ENCODE data around the gene PDE3B. TPM values are rescaled to one million over a fixed set of nuclear protein-coding genes. Genes with fewer than 3 reads are reported as not detected.
"Not testable (repeated sequence)": the region's sequence is repeated elsewhere in the genome, so short reads cannot be mapped to it uniquely, and the experiment has no call there.

The PDE3B gene
- total RNA-seq, 1 donor from 2014 or later: 28.5 TPM

DNA sequence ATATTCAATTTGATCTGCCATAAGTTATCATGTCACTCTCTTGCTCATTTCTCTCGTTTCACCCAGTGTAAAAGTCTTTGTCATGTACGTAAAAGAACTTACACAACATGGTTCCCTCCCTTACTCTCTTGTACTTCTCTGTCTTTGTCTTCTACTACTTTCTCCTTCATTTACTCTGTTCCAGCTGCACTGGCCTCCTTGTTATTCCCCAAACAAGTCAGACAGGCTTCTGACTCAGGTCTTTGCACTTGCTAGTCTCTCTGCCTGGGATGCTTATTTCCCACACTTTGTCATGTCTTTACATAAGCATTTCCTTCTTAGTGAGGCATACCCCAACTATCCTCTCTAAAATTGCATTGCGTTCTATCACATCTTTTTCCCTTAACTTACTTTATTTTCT lies 131.1 kb downstream of the PDE3B start:
- Histone ChIP-seq H3K4me3 (no peak overlapping the region), H3K9me3 (no peaks in the 10 kb centered on the region), H3K27me3 (no peaks in the 10 kb centered on the region), H3K4me1 (no peaks in the 10 kb centered on the region), H3K36me3 (no peaks in the 10 kb centered on the region), H3K27ac (no peak overlapping the region)
- TF ChIP-seq CTCF (IDR thresholded peaks at IDR 0.05): no peak
- ATAC-seq (no peak), DNase-seq (no peak)
- intact Hi-C loops (cut with DNase I): no loop called here

- DNase-seq (no peak), ATAC-seq (no peak)
- intact Hi-C loops (cut with DNase I): no loop called here
- no peaks in the 10 kb centered on the region for H3K36me3 ChIP-seq
- H3K9me3 ChIP-seq: no peaks in the 10 kb centered on the region
- TF ChIP-seq CTCF (IDR thresholded peaks at IDR 0.05): no peak
- H3K27ac ChIP-seq: no peak overlapping the region
- H3K4me1 ChIP-seq: no peaks in the 10 kb centered on the region
- H3K4me3 ChIP-seq: no peak overlapping the region
- no peaks in the 10 kb centered on the region for H3K27me3 ChIP-seq
Measured at GRCh38 chr11:14775897-14776296, 132.3 kb downstream of the PDE3B start.

DNA sequence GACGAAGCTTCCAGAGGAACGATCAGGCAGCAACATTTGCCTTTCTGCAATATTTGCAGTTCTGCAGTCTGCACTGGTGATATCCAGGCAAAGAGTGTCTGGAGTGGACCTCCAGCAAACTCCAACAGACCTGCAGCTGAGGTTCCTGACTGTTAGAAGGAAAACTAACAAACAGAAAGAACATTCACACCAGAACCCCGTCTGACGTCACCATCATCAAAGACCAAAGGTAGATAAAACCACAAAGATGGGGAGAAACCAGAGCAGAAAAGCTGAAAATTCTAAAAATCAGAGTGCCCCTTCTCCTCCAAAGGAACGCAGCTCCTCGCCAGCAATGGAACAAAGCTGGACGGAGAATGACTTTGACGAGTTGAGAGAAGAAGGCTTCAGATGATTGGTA lies 134.9 kb downstream of the PDE3B start:
- H3K4me1 ChIP-seq; H3K27me3 ChIP-seq; H3K4me3 ChIP-seq; H3K9me3 ChIP-seq; DNase-seq; intact Hi-C loops (cut with DNase I); H3K27ac ChIP-seq; ATAC-seq; H3K36me3 ChIP-seq: not testable (repeated sequence)

GRCh38 chr11:14783788-14784187 lies 140.2 kb downstream of the PDE3B start:
- Histone ChIP-seq H3K36me3 (no peaks in the 10 kb centered on the region), H3K27ac (no peak overlapping the region), H3K9me3 (no peaks in the 10 kb centered on the region), H3K27me3 (no peaks in the 10 kb centered on the region), H3K4me1 (no peaks in the 10 kb centered on the region), H3K4me3 (no peak overlapping the region)
- ATAC-seq (no peak), DNase-seq (no peak)
- intact Hi-C loops (cut with DNase I): no loop called here
- TF ChIP-seq CTCF (IDR thresholded peaks at IDR 0.05): no peak

GRCh38 chr11:14784230-14784629 lies 140.6 kb downstream of the PDE3B start:
- Histone ChIP-seq H3K27me3 (no peaks in the 10 kb centered on the region), H3K36me3 (no peaks in the 10 kb centered on the region), H3K27ac (no peak overlapping the region), H3K4me3 (no peak overlapping the region), H3K4me1 (no peaks in the 10 kb centered on the region), H3K9me3 (no peaks in the 10 kb centered on the region)
- no peak for TF ChIP-seq CTCF (IDR thresholded peaks at IDR 0.05)
- intact Hi-C loops (cut with DNase I): no loop called here
- ATAC-seq (no peak), DNase-seq (no peak)

DNA sequence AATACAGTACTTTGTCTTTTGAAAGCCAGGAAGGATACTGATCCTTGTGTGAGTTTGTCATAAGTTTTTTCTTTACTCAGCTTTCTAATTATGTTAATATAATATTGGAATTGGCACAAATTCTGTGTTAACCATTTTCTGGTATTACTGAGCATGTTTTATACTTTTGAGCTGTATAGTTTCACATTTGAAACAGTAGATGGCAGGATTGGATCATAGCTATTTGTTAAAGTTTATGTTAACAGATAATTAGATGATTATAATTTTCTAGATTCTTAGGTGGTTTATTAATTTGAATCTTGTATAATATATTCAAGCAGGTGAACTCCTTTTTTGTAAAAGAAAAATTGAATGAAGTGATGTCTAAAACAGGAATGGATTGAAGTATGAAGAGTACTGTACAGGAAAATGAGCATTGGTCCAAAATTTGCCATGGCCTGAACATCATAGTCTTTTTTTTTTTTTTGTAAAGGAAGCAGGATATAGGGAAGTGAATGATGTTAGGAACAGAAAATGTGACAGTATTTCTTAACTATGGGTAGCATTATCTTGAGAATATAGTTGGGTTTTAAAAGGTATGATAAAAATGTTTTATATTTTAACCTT lies 146.4 kb downstream of the PDE3B start:
- Histone ChIP-seq H3K9me3 (no peaks in the 10 kb centered on the region), H3K4me1 (no peaks in the 10 kb centered on the region), H3K27ac (no peak overlapping the region), H3K4me3 (no peak overlapping the region), H3K27me3 (no peaks in the 10 kb centered on the region), H3K36me3 (no peaks in the 10 kb centered on the region)
- no peak for DNase-seq
- intact Hi-C loops (cut with DNase I): no loop called here
- TF ChIP-seq CTCF (IDR thresholded peaks at IDR 0.05): peak; percentile 59
- ATAC-seq: no peak

All from upper lobe of right lung (tissue), 1 donor.